ENCODE measurements around the gene TRIO.
A peak's percentile ranks its signal among the peaks of the same experiment; 100 is the strongest.

Gene TRIO

DNA sequence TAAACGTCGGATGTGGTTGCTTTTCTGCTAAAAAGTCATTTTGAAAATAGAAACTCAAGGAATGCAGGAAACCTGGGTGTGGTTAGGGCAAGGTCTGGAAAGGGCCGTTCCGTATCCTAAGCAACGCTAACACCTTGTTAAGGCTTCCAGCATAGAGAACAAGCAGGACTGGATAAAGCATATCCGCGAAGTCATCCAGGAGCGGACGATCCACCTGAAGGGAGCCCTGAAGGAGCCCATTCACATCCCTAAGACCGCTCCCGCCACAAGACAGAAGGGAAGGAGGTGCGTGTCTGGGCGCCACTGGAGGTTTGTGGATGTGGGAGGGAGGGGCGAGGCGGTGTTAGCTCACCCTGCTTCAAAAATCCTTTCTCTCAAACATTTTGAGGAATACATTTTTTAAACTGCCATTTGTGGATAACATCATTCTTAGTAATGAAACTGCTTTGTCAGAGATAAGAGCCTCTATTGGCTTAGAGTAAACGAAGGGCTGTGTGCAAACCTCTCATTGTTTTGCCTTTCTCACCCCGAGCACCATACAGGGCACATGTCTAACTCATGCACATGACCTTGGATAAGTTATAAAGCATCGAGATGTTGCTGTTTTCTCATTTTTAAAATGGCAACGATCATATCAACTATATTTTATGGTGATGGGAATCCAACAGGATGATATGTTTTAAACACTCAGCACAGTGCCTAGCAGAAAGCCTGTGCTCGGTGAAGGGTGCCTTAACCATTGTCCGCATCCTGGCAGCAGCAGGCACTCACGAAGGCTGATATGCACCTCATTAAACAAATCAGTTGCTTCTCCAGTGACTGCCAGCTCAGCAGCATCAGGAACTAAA, 262.8 kb downstream of the TRIO start:
- TF ChIP-seq CTCF (conservative IDR thresholded peaks at IDR 0.05; ENCODE audit: low read depth, low read length) = no peak
- DNase-seq (ENCODE audit: low read depth) = no peak
- no peak overlapping the region for H3K4me3 ChIP-seq (ENCODE audit: low read depth, low read length)

GRCh38 chr5:14406554-14406849, 263.4 kb downstream of the TRIO start:
- TF ChIP-seq CTCF (conservative IDR thresholded peaks at IDR 0.05; ENCODE audit: low read depth, low read length) = no peak
- no peak overlapping the region for H3K4me3 ChIP-seq (ENCODE audit: low read depth, low read length)
- DNase-seq (ENCODE audit: low read depth) = peak; percentile 86

GRCh38 chr5:14407051-14407450, 263.9 kb downstream of the TRIO start:
- no peak for TF ChIP-seq CTCF (conservative IDR thresholded peaks at IDR 0.05; ENCODE audit: low read depth, low read length)
- H3K4me3 ChIP-seq (ENCODE audit: low read depth, low read length) = no peak overlapping the region
- DNase-seq (ENCODE audit: low read depth) = no peak

- peak; percentile 53 for DNase-seq (ENCODE audit: low read depth)
- no peak for TF ChIP-seq CTCF (conservative IDR thresholded peaks at IDR 0.05; ENCODE audit: low read depth, low read length)
- H3K4me3 ChIP-seq (ENCODE audit: low read depth, low read length) = no peak overlapping the region
Measured at GRCh38 chr5:14407746-14408175, 264.6 kb downstream of the TRIO start.

DNA sequence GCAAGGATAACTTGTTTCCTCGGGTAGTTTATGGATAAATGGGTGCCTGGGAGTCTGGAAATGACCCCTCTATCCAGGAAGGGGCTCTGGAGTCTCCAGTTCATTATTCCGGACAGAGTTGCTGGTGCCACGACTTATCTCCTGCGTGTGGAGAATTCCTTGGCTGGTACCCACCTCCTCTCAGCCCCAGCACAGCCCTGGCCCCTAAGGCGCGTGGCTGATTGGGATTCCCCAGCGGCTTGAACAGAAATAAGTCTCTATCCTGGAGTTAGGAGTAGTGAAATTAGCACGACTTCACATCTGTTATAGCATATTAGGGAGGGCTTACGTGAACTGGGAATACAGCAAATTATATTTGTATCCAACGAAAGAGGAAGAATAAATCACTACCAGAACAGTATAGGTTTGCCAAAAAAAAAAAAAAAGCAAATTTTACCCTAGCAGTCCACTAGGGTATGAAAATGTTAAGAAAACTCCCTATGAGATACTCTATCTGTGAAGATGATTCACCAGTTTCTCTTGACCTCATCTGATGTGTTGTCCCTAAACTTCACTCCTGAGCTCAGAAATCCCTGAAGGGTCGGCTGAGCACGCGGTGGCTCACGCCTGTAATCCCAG, 265.9 kb downstream of the TRIO start:
- TF ChIP-seq CTCF (conservative IDR thresholded peaks at IDR 0.05; ENCODE audit: low read depth, low read length) = no peak
- H3K4me3 ChIP-seq (ENCODE audit: low read depth, low read length) = no peak overlapping the region
- peak; percentile 55 for DNase-seq (ENCODE audit: low read depth)

DNA sequence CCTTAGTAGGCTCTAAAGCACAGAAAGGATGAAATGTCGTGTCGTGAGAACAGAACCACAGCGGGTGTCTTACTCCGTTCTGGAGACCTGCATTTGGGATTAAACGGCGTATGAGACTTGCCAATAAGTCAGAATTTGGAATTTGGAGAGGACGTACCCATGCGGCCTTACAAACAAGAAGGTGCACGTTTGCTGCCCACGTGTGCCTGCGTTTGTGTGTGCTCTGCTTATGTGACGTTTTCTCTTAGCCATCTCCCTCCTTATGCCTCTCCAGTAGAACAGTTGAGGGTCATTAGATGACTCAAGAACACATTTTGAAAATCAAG, 266.9 kb downstream of the TRIO start:
- DNase-seq (ENCODE audit: low read depth) = no peak
- no peak overlapping the region for H3K4me3 ChIP-seq (ENCODE audit: low read depth, low read length)
- TF ChIP-seq CTCF (conservative IDR thresholded peaks at IDR 0.05; ENCODE audit: low read depth, low read length) = no peak

All from choroid plexus epithelial cell (primary cell).